GM12878 (cell line): ENCODE results near the gene CGGBP1. TPM values are rescaled to one million over a fixed set of nuclear protein-coding genes. Genes with fewer than 3 reads are reported as not detected.

Source experiments
- ATAC-seq: fragments of 200-7000 bp; cut with Tn5 transposase; 3 replicates; pipeline ENCODE4 v1.9.1; 2020; ENCODE audit warnings: mild to moderate bottlenecking, moderate library complexity
- BruUV-seq: library from RNA; stranded (reverse); fragments of 400-500 nt; replicated peaks from 2 replicates; lab custom pipeline; 2021; lab: Mats Ljungman, UMichigan
- CTCF ChIA-PET: fragments of 300-600 bp; sonication (Branson Sonifier 250); formaldehyde crosslinking; extraction: SDS; loops from one replicate; lab custom pipeline; 2021; ENCODE audit warnings: inconsistent platforms; lab: Yijun Ruan, JAX
- POLR2A ChIA-PET: fragments of 350-600 bp; formaldehyde crosslinking; extraction: SDS; loops from one replicate; lab custom pipeline; 2021; ENCODE audit warnings: inconsistent platforms; lab: Charles Lee
- RAD21 ChIA-PET: fragments of 300-600 bp; sonication (Branson Sonifier 250); formaldehyde crosslinking; loops from one replicate; lab custom pipeline; 2023; ENCODE audit warnings: antibody characterized with exemption; ENCODE audit not compliant: unreplicated experiment; lab: Charles Lee
- SMC1A ChIA-PET: fragments of 300-600 bp; sonication (Branson Sonifier 250); formaldehyde crosslinking; loops from one replicate; lab custom pipeline; 2023; ENCODE audit not compliant: unreplicated experiment, uncharacterized antibody; lab: Charles Lee
- DNase-seq: peaks from one replicate; pipeline ENCODE4 v3.0.0-alpha.2; 2011; ENCODE audit warnings: low read depth, low spot score
- FAIRE-seq: peaks from 3 replicates; lab custom pipeline; 2011; peaks lifted over from hg19 to GRCh38; lab: Jason Lieb, UNC
- H2AFZ ChIP-seq: 2 replicates; pipeline ENCODE4 v1.6.0; 2011; ENCODE audit warnings: low read depth, low read length, control low read depth; ENCODE audit not compliant: control insufficient read depth
- H3K27ac ChIP-seq: 2 replicates; pipeline ENCODE4 v1.5.1; 2011; ENCODE audit warnings: control low read depth; ENCODE audit not compliant: control insufficient read depth, insufficient read depth
- H3K27me3 ChIP-seq, 2 experiments: replicated peaks in 1 of 2; 2 replicates each; pipeline versions ENCODE4 v1.6.0 to v1.6.1; 2011; ENCODE audit warnings: low read length in 1 of 2; ENCODE audit not compliant: control insufficient read depth in 2 of 2, insufficient read depth in 2 of 2
- H3K36me3 ChIP-seq, 2 experiments: 2 replicates each; pipeline ENCODE4 v1.5.1; 2011; ENCODE audit warnings: low read length in 1 of 2; ENCODE audit not compliant: control insufficient read depth in 2 of 2, insufficient read depth in 2 of 2
- H3K4me1 ChIP-seq: 2 replicates; pipeline ENCODE4 v1.6.1; 2011; ENCODE audit warnings: mild to moderate bottlenecking, low read length, moderate library complexity, mixed read lengths; ENCODE audit not compliant: control insufficient read depth, insufficient read depth
- H3K4me2 ChIP-seq: 2 replicates; pipeline ENCODE4 v1.6.0; 2011; ENCODE audit warnings: control low read depth; ENCODE audit not compliant: control insufficient read depth, insufficient read depth
- H3K4me3 ChIP-seq: fragments of 200-600 bp; sonication (generic); 2 replicates; pipeline ENCODE4 v1.5.1; 2016
- H3K79me2 ChIP-seq: 2 replicates; pipeline ENCODE4 v1.6.0; 2011; ENCODE audit warnings: low read length; ENCODE audit not compliant: control insufficient read depth, insufficient read depth
- H3K9ac ChIP-seq: 2 replicates; pipeline ENCODE4 v1.8.0; 2011; ENCODE audit warnings: low read length, control low read depth, mixed read lengths; ENCODE audit not compliant: control insufficient read depth, insufficient read depth
- H3K9me3 ChIP-seq: replicated peaks from 3 replicates; pipeline ENCODE4 v1.5.1; 2011; ENCODE audit warnings: mild to moderate bottlenecking, low read length; ENCODE audit not compliant: control insufficient read depth, insufficient read depth
- H4K20me1 ChIP-seq: 2 replicates; pipeline ENCODE4 v1.6.0; 2011; ENCODE audit not compliant: control insufficient read depth, insufficient read depth
- CHD1 ChIP-seq: IDR thresholded peaks from 2 replicates; pipeline ENCODE4 v1.6.1; 2012; ENCODE audit warnings: low read depth, low read length, improper control_type of control experiment
- EP300 ChIP-seq, 2 experiments: fragments of 150-350 bp in 1 of 2; IDR thresholded peaks; 2 replicates each; pipeline ENCODE4 v1.6.1; 2011 to 2012; ENCODE audit warnings: low read depth in 2 of 2, low read length in 2 of 2, borderline replicate concordance in 1 of 2, improper control_type of control experiment in 1 of 2, inconsistent platforms in 1 of 2; ENCODE audit not compliant: control insufficient read depth in 1 of 2
- IKZF2 ChIP-seq, 2 experiments: fragments of 450-650 bp; IDR thresholded peaks; 2 replicates each; pipeline ENCODE4 v1.6.1; 2017; ENCODE audit warnings: mild to moderate bottlenecking in 2 of 2, moderate library complexity in 2 of 2
- MEF2A ChIP-seq: IDR thresholded peaks from 2 replicates; pipeline ENCODE4 v1.6.1; 2011; ENCODE audit warnings: low read depth, mild to moderate bottlenecking, low read length, moderate library complexity; ENCODE audit not compliant: insufficient read depth
- MEF2B ChIP-seq: fragments of 450-650 bp; IDR thresholded peaks from 2 replicates; pipeline ENCODE4 v1.6.1; 2018; ENCODE audit warnings: mild to moderate bottlenecking, moderate library complexity; ENCODE audit not compliant: partially characterized antibody, poor library complexity, severe bottlenecking
- PKNOX1 ChIP-seq: fragments of 450-650 bp; IDR thresholded peaks from 2 replicates; pipeline ENCODE4 v1.6.1; 2016; ENCODE audit warnings: mild to moderate bottlenecking
- POLR2AphosphoS5 ChIP-seq: IDR thresholded peaks from 2 replicates; pipeline ENCODE4 v1.6.1; 2011; ENCODE audit warnings: mild to moderate bottlenecking, low read length, inconsistent platforms
- SIX5 ChIP-seq: IDR thresholded peaks from 2 replicates; pipeline ENCODE4 v1.6.1; 2011; ENCODE audit warnings: mild to moderate bottlenecking, low read depth, low read length, moderate library complexity; ENCODE audit not compliant: severe bottlenecking
- SPI1 ChIP-seq: IDR thresholded peaks from 2 replicates; pipeline ENCODE4 v1.6.1; 2011; ENCODE audit warnings: low read depth, mild to moderate bottlenecking, low read length, moderate library complexity, borderline replicate concordance; ENCODE audit not compliant: insufficient read depth
- YY1 ChIP-seq: IDR thresholded peaks from 2 replicates; pipeline ENCODE4 v1.6.1; 2011; ENCODE audit warnings: low read depth, mild to moderate bottlenecking, low read length
- ZBTB4 ChIP-seq: fragments of 450-650 bp; formaldehyde crosslinking; IDR thresholded peaks from 2 replicates; pipeline ENCODE4 v1.4.0; 2022; ENCODE audit warnings: mild to moderate bottlenecking, moderate library complexity
- ZNF24 ChIP-seq: fragments of 450-650 bp; IDR thresholded peaks from 2 replicates; pipeline ENCODE4 v1.6.1; 2017; ENCODE audit warnings: antibody characterized with exemption, mild to moderate bottlenecking
- ZZZ3 ChIP-seq: IDR thresholded peaks from 2 replicates; pipeline ENCODE4 v1.6.1; 2011; ENCODE audit warnings: low read depth; ENCODE audit not compliant: control insufficient read depth, insufficient read length
- WGBS: methylation state at CpG from one replicate; pipeline ENCODE4 v1.1.6; 2016; ENCODE audit warnings: low lambda C conversion rate; ENCODE audit not compliant: insufficient replicate concordance, insufficient coverage; ENCODE audit errors: missing lambda C conversion rate; 5-methylcytosine and 5-hydroxymethylcytosine counted together
- in situ Hi-C: fragments of 300-500 bp; cut with MboI; formaldehyde crosslinking; loops from 9 replicates; pipeline ENCODE4 v1.14.3; 2018; ENCODE audit warnings: mixed read lengths
- intact Hi-C: fragments of 100-400 bp; cut with micrococcal nuclease; formaldehyde crosslinking; loops from one replicate; pipeline ENCODE4 v1.14.2; 2022; ENCODE audit not compliant: unreplicated experiment
- polyA plus RNA-seq, 11 experiments: library from polyadenylated mRNA; depleted of rRNA in 4 of 11; unstranded in 6 of 11; stranded (reverse) in 5 of 11; fragments of >200 nt; fragmentation: Nextera tagmentation in 4 of 11; fragmentation: Illumina TruSeq in 1 of 11; extraction: Ambion mirVana in 4 of 11; extraction: Trizol in 1 of 11; gene quantifications; 1 replicate in 1 of 11; 2 replicates in 10 of 11; pipeline versions ENCODE4 v1.2.1 to v1.2.3, GENCODE V29; 2011 to 2016; ENCODE audit warnings: inconsistent platforms in 2 of 11, missing spikeins in 2 of 11, low read depth in 1 of 11
- total RNA-seq, 4 experiments: library from RNA; depleted of rRNA in 3 of 4; stranded (reverse); fragments of >200 nt in 3 of 4; fragmentation: Illumina TruSeq in 1 of 4; extraction: Trizol in 1 of 4; gene quantifications; 2 replicates each; pipeline versions ENCODE4 v1.2.1 to v1.2.3, GENCODE V29; 2013 to 2021
- TF ChIP-seq, protein P1 (sequence below): fragments of 450-650 bp; IDR thresholded peaks from 2 replicates; pipeline ENCODE4 v1.6.1; 2018; ENCODE audit warnings: mild to moderate bottlenecking, low read depth, moderate library complexity; ENCODE audit not compliant: partially characterized antibody
- TF ChIP-seq, protein P2 (sequence below): IDR thresholded peaks from 2 replicates; pipeline ENCODE4 v1.6.1; 2011; ENCODE audit warnings: borderline replicate concordance, low read depth, mild to moderate bottlenecking, moderate library complexity, low read length; ENCODE audit not compliant: insufficient read depth, poor library complexity, severe bottlenecking

CGGBP1 gene
- total and polyA plus RNA-seq, 10 of the 15 experiments (the other 5 are each of a cell fraction or from before 2014, with no cell fraction given) = 27.8 to 75.8 (median 50.4) TPM

DNA sequence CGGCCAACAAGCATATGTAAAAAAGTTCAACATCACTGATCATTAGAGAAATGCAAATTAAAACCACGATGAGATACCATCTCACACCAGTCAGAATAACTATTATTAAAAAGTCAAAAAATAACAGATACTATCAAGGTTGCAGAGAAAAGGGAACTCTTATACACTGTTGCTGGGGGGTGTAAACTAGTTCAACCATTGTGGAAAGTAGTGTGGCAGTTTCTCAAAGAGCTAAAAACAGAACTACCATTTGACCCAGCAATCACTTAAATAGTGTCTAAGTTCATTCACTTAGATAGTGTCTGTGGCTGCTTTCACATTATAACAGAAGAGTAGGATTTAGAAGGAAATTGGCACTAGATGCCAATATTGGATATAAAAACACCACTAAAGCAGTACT, 49.7 kb downstream of the CGGBP1 start:
- ChIA-PET POLR2A (no interaction called here), SMC1A (interaction anchor here (0.7 to 2.2 kb wide), 4 partner anchors 12 to 238 kb away, joined by 3 to 9 read pairs (median 4); no protein-coding TSS in a partner anchor), CTCF (interaction anchor here (0.9 to 1.4 kb wide), 3 partner anchors 9 to 658 kb away, joined by 3 to 8 read pairs (median 3); no protein-coding TSS in a partner anchor), RAD21 (interaction anchor here (1.3 to 1.5 kb wide), 2 partner anchors 104 to 237 kb away, joined by 3 to 4 read pairs; no protein-coding TSS in a partner anchor)
- H3K4me2 ChIP-seq = no peak overlapping the region
- H3K79me2 ChIP-seq = no peaks in the 10 kb centered on the region
- H3K4me1 ChIP-seq = no peaks in the 10 kb centered on the region
- no TSS peak for BruUV-seq
- DNase-seq (no peak), FAIRE-seq (no peak), ATAC-seq (peak; percentile 30)
- H3K4me3 ChIP-seq = no peak overlapping the region
- H3K27ac ChIP-seq = no peak overlapping the region
- no peak overlapping the region for H3K9ac ChIP-seq
- no peaks in the 10 kb centered on the region for H3K9me3 ChIP-seq
- H2AFZ ChIP-seq = no peak overlapping the region
- in situ Hi-C loops (loop anchor here (5.0 to 10.0 kb wide), 2 partner anchors 234 to 657 kb away; no protein-coding TSS in a partner anchor), intact Hi-C loops (loop anchor here (10.0 kb wide), 2 partner anchors 504 to 744 kb away; no protein-coding TSS in a partner anchor)
- no peaks in the 10 kb centered on the region for H4K20me1 ChIP-seq
- 21% methylated on average over 2 of the region's 2 CpGs for WGBS
- H3K27me3 ChIP-seq = no peaks in the 10 kb centered on the region
- H3K36me3 ChIP-seq = no peaks in the 10 kb centered on the region
- TF ChIP-seq ZNF24 = no peak
- no peak for TF ChIP-seq IKZF2 (IDR thresholded peaks at IDR 0.05)
- TF ChIP-seq, protein P1, sequence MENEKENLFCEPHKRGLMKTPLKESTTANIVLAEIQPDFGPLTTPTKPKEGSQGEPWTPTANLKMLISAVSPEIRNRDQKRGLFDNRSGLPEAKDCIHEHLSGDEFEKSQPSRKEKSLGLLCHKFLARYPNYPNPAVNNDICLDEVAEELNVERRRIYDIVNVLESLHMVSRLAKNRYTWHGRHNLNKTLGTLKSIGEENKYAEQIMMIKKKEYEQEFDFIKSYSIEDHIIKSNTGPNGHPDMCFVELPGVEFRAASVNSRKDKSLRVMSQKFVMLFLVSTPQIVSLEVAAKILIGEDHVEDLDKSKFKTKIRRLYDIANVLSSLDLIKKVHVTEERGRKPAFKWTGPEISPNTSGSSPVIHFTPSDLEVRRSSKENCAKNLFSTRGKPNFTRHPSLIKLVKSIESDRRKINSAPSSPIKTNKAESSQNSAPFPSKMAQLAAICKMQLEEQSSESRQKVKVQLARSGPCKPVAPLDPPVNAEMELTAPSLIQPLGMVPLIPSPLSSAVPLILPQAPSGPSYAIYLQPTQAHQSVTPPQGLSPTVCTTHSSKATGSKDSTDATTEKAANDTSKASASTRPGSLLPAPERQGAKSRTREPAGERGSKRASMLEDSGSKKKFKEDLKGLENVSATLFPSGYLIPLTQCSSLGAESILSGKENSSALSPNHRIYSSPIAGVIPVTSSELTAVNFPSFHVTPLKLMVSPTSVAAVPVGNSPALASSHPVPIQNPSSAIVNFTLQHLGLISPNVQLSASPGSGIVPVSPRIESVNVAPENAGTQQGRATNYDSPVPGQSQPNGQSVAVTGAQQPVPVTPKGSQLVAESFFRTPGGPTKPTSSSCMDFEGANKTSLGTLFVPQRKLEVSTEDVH = no peak
- TF ChIP-seq CHD1 = no peak
- no peak for TF ChIP-seq ZBTB4 (CRISPR knock-in tag)
- no peak for TF ChIP-seq MEF2B
- no peak for TF ChIP-seq SIX5
- no peak for TF ChIP-seq YY1
- no peak for TF ChIP-seq MEF2A
- TF ChIP-seq, protein P2, sequence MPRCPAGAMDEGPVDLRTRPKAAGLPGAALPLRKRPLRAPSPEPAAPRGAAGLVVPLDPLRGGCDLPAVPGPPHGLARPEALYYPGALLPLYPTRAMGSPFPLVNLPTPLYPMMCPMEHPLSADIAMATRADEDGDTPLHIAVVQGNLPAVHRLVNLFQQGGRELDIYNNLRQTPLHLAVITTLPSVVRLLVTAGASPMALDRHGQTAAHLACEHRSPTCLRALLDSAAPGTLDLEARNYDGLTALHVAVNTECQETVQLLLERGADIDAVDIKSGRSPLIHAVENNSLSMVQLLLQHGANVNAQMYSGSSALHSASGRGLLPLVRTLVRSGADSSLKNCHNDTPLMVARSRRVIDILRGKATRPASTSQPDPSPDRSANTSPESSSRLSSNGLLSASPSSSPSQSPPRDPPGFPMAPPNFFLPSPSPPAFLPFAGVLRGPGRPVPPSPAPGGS = no peak
- TF ChIP-seq ZZZ3 = no peak
- TF ChIP-seq EP300 (IDR thresholded peaks at IDR 0.05; ENCODE audit: borderline replicate concordance in 1 of 2, control insufficient read depth in 1 of 2, low read depth in 2 of 2, low read length in 2 of 2) = no peak
- no peak for TF ChIP-seq SPI1
- TF ChIP-seq POLR2AphosphoS5 = no peak
- no peak for TF ChIP-seq PKNOX1
